ENCODE data around the gene PDE10A. TPM values are rescaled to one million over a fixed set of nuclear protein-coding genes. Genes with fewer than 3 reads are reported as not detected.

The PDE10A gene
- total RNA-seq, 1 experiment from 2014 or later = 0.31 TPM

- Histone ChIP-seq H2BK120ac (ENCODE audit: low read depth, low read length, poor library complexity, severe bottlenecking) (no peak overlapping the region), H4K91ac (ENCODE audit: insufficient read length, low read depth, low read length) (no peak overlapping the region), H3K23ac (ENCODE audit: insufficient read length, low read depth, low read length) (no peak overlapping the region), H2BK20ac (ENCODE audit: low read depth, low read length, poor library complexity, severe bottlenecking) (no peak overlapping the region), H3K79me1 (ENCODE audit: insufficient read depth, low read depth, low read length, poor library complexity, severe bottlenecking) (no peaks in the 10 kb centered on the region), H2BK5ac (ENCODE audit: insufficient read length, low read length) (no peak overlapping the region), H4K8ac (replicated peaks; ENCODE audit: insufficient read length, low read depth, low read length) (no peak overlapping the region), H4K5ac (ENCODE audit: insufficient read length, low read depth, low read length) (no peak overlapping the region), H2AK5ac (ENCODE audit: insufficient read length, low read length) (no peak overlapping the region), H3K4ac (ENCODE audit: low read depth, low read length) (no peak overlapping the region), H3K23me2 (ENCODE audit: insufficient read length, low read depth, low read length, poor library complexity, severe bottlenecking) (no peaks in the 10 kb centered on the region), H3K56ac (ENCODE audit: insufficient read length, low read depth, low read length) (no peak overlapping the region), H3K9ac (ENCODE audit: extremely low read depth, insufficient read length, low read length) (no peak overlapping the region), H3K79me2 (ENCODE audit: insufficient read depth, low read length) (no peaks in the 10 kb centered on the region), H3K14ac (ENCODE audit: insufficient read depth, low read length) (no peak overlapping the region), H3K27me3 (ENCODE audit: insufficient read depth, low read length) (no peaks in the 10 kb centered on the region), H3K18ac (ENCODE audit: insufficient read length, low read depth, low read length) (no peak overlapping the region), H2BK12ac (ENCODE audit: insufficient read length, low read depth, low read length) (no peak overlapping the region), H3K9me3 (ENCODE audit: control insufficient read depth, low read depth, low read length) (no peaks in the 10 kb centered on the region), H3K4me1 (ENCODE audit: insufficient read depth, low read length) (peaks cover 4% of the 10 kb centered on the region; the same call in 1 of the 2 replicates), H2AFZ (ENCODE audit: low read length) (no peak overlapping the region), H2BK15ac (ENCODE audit: low read depth, low read length) (no peak overlapping the region), H3K27ac (ENCODE audit: insufficient read length, low read depth, low read length) (no peak overlapping the region), H4K20me1 (ENCODE audit: control insufficient read depth, insufficient read depth, insufficient read length) (no peaks in the 10 kb centered on the region), H3T11ph (ENCODE audit: low read length) (no peak overlapping the region), H3K4me2 (ENCODE audit: insufficient read depth, insufficient read length, low read length) (no peak overlapping the region)
- H3K4me1 Mint-ChIP-seq = peaks cover 13 to 21% of the 10 kb centered on the region in 2 experiments
- H3K9me3 Mint-ChIP-seq = no peaks in the 10 kb centered on the region
- no peak for DNase-seq
- H3K27me3 Mint-ChIP-seq (ENCODE audit: low read depth) = peaks cover 1% of the 10 kb centered on the region; the same call in 1 of the 2 replicates
- H3K4me3 Mint-ChIP-seq = no peak overlapping the region
- H3K27ac Mint-ChIP-seq = no peak overlapping the region
- H3K36me3 Mint-ChIP-seq (ENCODE audit: insufficient read depth in 1 of 3, low read depth in 3 of 3) = no peaks in the 10 kb centered on the region
- WGBS (ENCODE audit: extremely low coverage, insufficient read length, low lambda C conversion rate) = 100% methylated on average over 1 of the region's 3 CpGs
- no peak for TF ChIP-seq CTCF (conservative IDR thresholded peaks at IDR 0.05)
Observed at GRCh38 chr6:165643015-165643414, 20.0 kb downstream of the PDE10A start.

All from H9 (cell line).